Breast epithelium (tissue), 3 donors: ENCODE results near the gene IRGQ.

ENCODE experiments used
- CTCF ChIP-seq, 3 donors: fragments of 450-650 bp; IDR thresholded peaks; one replicate each; pipeline ENCODE4 v1.5.1; 2016 to 2017; ENCODE audit warnings: antibody characterized with exemption in 3 of 3, mild to moderate bottlenecking in 3 of 3, moderate library complexity in 3 of 3
- POLR2A ChIP-seq: fragments of 450-650 bp; IDR thresholded peaks from one replicate; pipeline ENCODE4 v1.6.1; 2016; ENCODE audit warnings: antibody characterized with exemption, mild to moderate bottlenecking, moderate library complexity
- POLR2AphosphoS5 ChIP-seq, 3 donors: sonication (generic); formaldehyde crosslinking; IDR thresholded peaks; one replicate each; pipeline ENCODE4 v1.6.1; 2017; ENCODE audit warnings: antibody characterized with exemption in 3 of 3

- TF ChIP-seq CTCF (IDR thresholded peaks at IDR 0.05) = no peak
- no peak for TF ChIP-seq POLR2A
- no peak for TF ChIP-seq POLR2AphosphoS5 (IDR thresholded peaks at IDR 0.05)
Measured at GRCh38 chr19:43564800-43565199, 31.1 kb downstream of the IRGQ start.
